K562 (cell line): ENCODE data around the gene ADORA1. TPM values are rescaled to one million over a fixed set of nuclear protein-coding genes. Genes with fewer than 3 reads are reported as not detected.

Experiments used
- ATAC-seq: fragments of 200-7000 bp; cut with Tn5 transposase; 3 replicates; pipeline ENCODE4 v1.9.1; 2020; ENCODE audit warnings: moderate library complexity
- BruUV-seq: library from RNA; stranded (reverse); fragments of 400-500 nt; replicated peaks from 2 replicates; lab custom pipeline; 2021; lab: Mats Ljungman, UMichigan
- CTCF ChIA-PET: fragments of 300-600 bp; formaldehyde crosslinking; extraction: SDS; loops from one replicate; lab custom pipeline; 2021; ENCODE audit warnings: low intra/inter-chr PET ratio; lab: Yijun Ruan, JAX
- POLR2A ChIA-PET: fragments of 300-600, 350-650 bp; sonication (Branson Sonifier 250); formaldehyde crosslinking; extraction: SDS; loops from one replicate; lab custom pipeline; 2021; ENCODE audit warnings: antibody characterized with exemption, inconsistent platforms; lab: Yijun Ruan, JAX
- DNase-seq, 4 experiments: peaks; one replicate each; pipeline versions ENCODE4 v3.0.0 to v3.0.0-alpha.2; 2011 to 2018; ENCODE audit warnings: low spot score in 3 of 4, mixed read lengths in 3 of 4; ENCODE audit errors: extremely low read depth in 1 of 4
- FAIRE-seq: peaks from 2 replicates; lab custom pipeline; 2011; peaks lifted over from hg19 to GRCh38; lab: Jason Lieb, UNC
- H2AFZ ChIP-seq: 2 replicates; pipeline ENCODE4 v1.6.0; 2011; ENCODE audit warnings: low read depth, low read length, control low read depth, inconsistent platforms
- H3K27ac ChIP-seq: fragments of 200-600 bp; 3 replicates; pipeline ENCODE4 v1.8.0; 2011; ENCODE audit warnings: low read depth, mild to moderate bottlenecking, control low read depth, inconsistent platforms, low read length, moderate library complexity, mixed read lengths; ENCODE audit errors: extremely low read depth
- H3K27me3 ChIP-seq, 2 experiments: fragments of 300-600 bp in 1 of 2; 2 replicates in 1 of 2; 3 replicates in 1 of 2; pipeline versions ENCODE4 v1.6.0 to v1.8.0; 2011; ENCODE audit warnings: inconsistent platforms in 2 of 2, low read length in 2 of 2, mild to moderate bottlenecking in 1 of 2, mixed read lengths in 1 of 2, moderate library complexity in 1 of 2; ENCODE audit not compliant: control insufficient read depth in 2 of 2, insufficient read depth in 2 of 2
- H3K36me3 ChIP-seq: fragments of 300-600 bp; 3 replicates; pipeline ENCODE4 v1.8.0; 2011; ENCODE audit warnings: mild to moderate bottlenecking, low read length, inconsistent platforms; ENCODE audit not compliant: control insufficient read depth, insufficient read depth
- H3K4me1 ChIP-seq, 2 experiments: fragments of 200-600 bp in 1 of 2; replicated peaks in 1 of 2; 2 replicates in 1 of 2; 3 replicates in 1 of 2; pipeline versions ENCODE4 v1.5.1 to v1.8.0; 2011; ENCODE audit warnings: inconsistent platforms in 2 of 2, low read length in 2 of 2, mild to moderate bottlenecking in 1 of 2, mixed read lengths in 1 of 2, moderate library complexity in 1 of 2; ENCODE audit not compliant: control insufficient read depth in 2 of 2, insufficient read depth in 2 of 2
- H3K4me2 ChIP-seq: 2 replicates; pipeline ENCODE4 v1.6.1; 2011; ENCODE audit warnings: low read length, control low read depth, inconsistent platforms, mixed read lengths; ENCODE audit not compliant: insufficient read depth
- H3K4me3 ChIP-seq: fragments of 200-600 bp; sonication (generic), shearing (Covaris generic); 2 replicates; pipeline ENCODE4 v1.5.1; 2016; ENCODE audit warnings: control low read depth, inconsistent platforms
- H3K79me2 ChIP-seq: fragments of 200-600 bp; 3 replicates; pipeline ENCODE4 v1.8.0; 2011; ENCODE audit warnings: low read length, inconsistent platforms; ENCODE audit not compliant: control insufficient read depth, insufficient read depth
- H3K9ac ChIP-seq, 2 experiments: 2 replicates each; pipeline versions ENCODE4 v1.6.0 to v1.6.1; 2011; ENCODE audit warnings: low read depth in 2 of 2, low read length in 2 of 2, control low read depth in 1 of 2, inconsistent platforms in 1 of 2, mild to moderate bottlenecking in 1 of 2, mixed read lengths in 1 of 2; ENCODE audit not compliant: insufficient read depth in 1 of 2
- H3K9me1 ChIP-seq: one replicate; pipeline ENCODE4 v1.6.0; 2011; ENCODE audit warnings: inconsistent platforms, mild to moderate bottlenecking, low read length, moderate library complexity; ENCODE audit not compliant: control insufficient read depth, insufficient read depth
- H3K9me3 ChIP-seq: replicated peaks from 2 replicates; pipeline ENCODE4 v1.5.1; 2011; ENCODE audit warnings: low read depth, low read length, inconsistent platforms; ENCODE audit not compliant: control insufficient read depth, insufficient read depth
- H4K20me1 ChIP-seq: replicated peaks from 2 replicates; pipeline ENCODE4 v1.6.1; 2011; ENCODE audit warnings: low read length, inconsistent platforms, mixed read lengths; ENCODE audit not compliant: control insufficient read depth, insufficient read depth
- CEBPG ChIP-seq, 3 experiments: fragments of 200-800 bp in 1 of 3; sonication (Bioruptor generic) in 1 of 3; sonication (generic) in 1 of 3; formaldehyde crosslinking in 1 of 3; IDR thresholded peaks in 2 of 3; conservative IDR thresholded peaks in 1 of 3; 2 replicates each; pipeline versions ENCODE4 v1.6.1 to v1.8.0; 2016 to 2022; ENCODE audit warnings: missing compliant biosample characterization in 2 of 3, missing genetic modification characterization in 2 of 3, mild to moderate bottlenecking in 1 of 3, missing genetic modification reagents in 1 of 3
- E2F1 ChIP-seq: sonication (generic); formaldehyde crosslinking; IDR thresholded peaks from 2 replicates; pipeline ENCODE4 v1.8.1; 2023; ENCODE audit warnings: mild to moderate bottlenecking, missing genetic modification reagents, moderate library complexity
- MNT ChIP-seq, 2 experiments: fragments of 450-650 bp; conservative IDR thresholded peaks; 2 replicates each; pipeline ENCODE4 v1.6.1; 2017; ENCODE audit warnings: mild to moderate bottlenecking in 2 of 2, moderate library complexity in 2 of 2
- WGBS: fragments of 100-300 bp; shearing (Covaris generic); methylation state at CpG from one replicate; pipeline ENCODE4 v1.1.6; 2016; ENCODE audit warnings: low coverage, mixed read lengths; ENCODE audit not compliant: insufficient coverage; ENCODE audit errors: missing lambda C conversion rate; 5-methylcytosine and 5-hydroxymethylcytosine counted together
- in situ Hi-C: fragments of 300-500 bp; cut with MboI; formaldehyde crosslinking; loops from 4 replicates; pipeline ENCODE4 v1.15.0; 2018; ENCODE audit warnings: inconsistent platforms, mixed read lengths
- intact Hi-C: fragments of 100-400 bp; cut with micrococcal nuclease; formaldehyde crosslinking; loops from 2 replicates; pipeline ENCODE4 v1.14.2; 2022
- polyA plus RNA-seq, 8 experiments: library from polyadenylated mRNA; depleted of rRNA in 4 of 8; stranded (reverse) in 5 of 8; unstranded in 3 of 8; fragments of >200 nt; fragmentation: Nextera tagmentation in 2 of 8; fragmentation: Illumina TruSeq in 1 of 8; extraction: Ambion mirVana in 2 of 8; extraction: Trizol in 1 of 8; gene quantifications; 2 replicates each; pipeline versions ENCODE4 v1.2.1 to v1.2.3, GENCODE V29; 2011 to 2014; ENCODE audit warnings: inconsistent platforms in 1 of 8, missing spikeins in 1 of 8
- total RNA-seq, 7 experiments: library from RNA; depleted of rRNA in 6 of 7; stranded (reverse); fragments of >200 nt in 6 of 7; fragmentation: Illumina TruSeq in 2 of 7; extraction: Trizol in 2 of 7; gene quantifications; 2 replicates each; pipeline versions ENCODE4 v1.2.1 to v1.2.3, GENCODE V29; 2011 to 2021; ENCODE audit warnings: low replicate concordance in 1 of 7

The ADORA1 gene
- total and polyA plus RNA-seq, 9 of the 15 experiments (the other 6 are each of a cell fraction or from before 2014, with no cell fraction given) = not detected

- CTCF ChIA-PET = no interaction called here
- intact Hi-C loops (no loop called here), in situ Hi-C loops (no loop called here)
- DNase-seq (no peak), ATAC-seq (no peak), FAIRE-seq (no peak)
- TF ChIP-seq CEBPG (CRISPR knock-in tag; IDR thresholded peaks at IDR 0.05) = no peak
- TF ChIP-seq CEBPG (tag; conservative IDR thresholded peaks at IDR 0.05 in 1 of 2, IDR thresholded peaks at IDR 0.05 in 1 of 2) = no peak
- TF ChIP-seq MNT (conservative IDR thresholded peaks at IDR 0.05) = no peak
- no peak for TF ChIP-seq E2F1 (CRISPR knock-in tag)
- no TSS peak for BruUV-seq
- Histone ChIP-seq H3K4me1 (no peaks in the 10 kb centered on the region), H4K20me1 (peaks cover 11% of the 10 kb centered on the region), H3K79me2 (no peaks in the 10 kb centered on the region), H3K27me3 (peaks cover 7 to 36% of the 10 kb centered on the region in 2 experiments; a peak in 4 of 5 replicates), H3K9me3 (no peaks in the 10 kb centered on the region), H3K4me2 (no peak overlapping the region), H3K27ac (no peak overlapping the region), H3K36me3 (no peaks in the 10 kb centered on the region), H3K9me1 (no peaks in the 10 kb centered on the region), H3K9ac (no peak overlapping the region), H2AFZ (no peak overlapping the region), H3K4me3 (no peak overlapping the region)
- POLR2A ChIA-PET = interaction anchor here (0.6 to 1.0 kb wide), 2 partner anchors 16 kb away, joined by 3 to 4 read pairs; no protein-coding TSS in a partner anchor
- WGBS = 2% methylated on average over 3 of the region's 3 CpGs
Measured at GRCh38 chr1:203211812-203212211, 84.3 kb downstream of the ADORA1 start.
